Activated CD8-positive, alpha-beta memory T cell treated with anti-CD3 and anti-CD28 coated beads for 48 hours (primary cell): Measurements from ENCODE around the gene RPA3.

Experiments
- DNase-seq, 3 experiments: peaks; one replicate each; pipeline ENCODE4 v3.0.0-alpha.2; 2020; ENCODE audit warnings: low read depth in 2 of 3, low spot score in 2 of 3

RPA3 gene

GRCh38 chr7:7732621-7733281, 14.3 kb upstream of the RPA3 start:
- DNase-seq = no peak

- no peak for DNase-seq
Measured at GRCh38 chr7:7731732-7732131, 13.3 kb upstream of the RPA3 start.

DNA sequence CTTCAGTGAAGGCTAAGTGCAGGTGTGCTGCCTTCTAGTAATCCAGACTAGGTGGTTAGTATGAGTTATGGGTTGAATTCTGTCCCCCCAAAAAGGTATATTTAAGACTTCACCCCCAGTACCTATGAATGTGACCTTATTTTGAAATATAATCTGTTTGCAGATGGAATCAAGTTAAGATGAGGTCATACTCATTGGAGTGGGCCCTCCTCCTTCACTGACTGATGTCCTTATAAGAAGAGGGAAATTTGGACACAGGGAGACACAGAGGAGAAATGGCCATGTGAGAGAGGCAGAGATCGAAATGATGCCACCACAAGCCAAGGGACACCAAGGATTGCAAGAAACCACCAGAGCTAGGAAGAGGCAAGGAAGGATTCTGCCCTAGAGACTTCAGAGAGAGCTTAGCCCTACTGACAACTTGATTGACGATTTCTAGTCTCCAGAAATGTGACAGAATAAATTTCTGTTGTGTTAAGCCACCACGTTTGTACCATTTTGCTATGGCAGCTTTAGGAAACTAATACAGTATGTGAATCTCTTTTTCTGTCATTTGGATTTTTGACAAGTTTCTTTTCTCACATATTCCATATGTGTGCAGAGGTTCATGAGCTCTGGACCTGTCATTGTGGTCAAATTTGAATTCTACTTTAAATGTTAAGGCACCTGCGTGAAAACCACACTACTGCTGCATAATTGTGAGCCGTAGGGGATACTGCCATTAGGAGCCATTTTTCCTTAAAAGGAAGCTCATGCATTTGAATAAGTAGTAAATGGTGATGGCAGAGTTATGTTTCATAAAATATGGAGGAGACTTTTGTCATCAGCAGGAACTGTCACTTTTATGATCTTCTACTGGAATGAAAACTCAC, 2.6 kb upstream of the RPA3 start:
- no peak for DNase-seq

GRCh38 chr7:7720193-7720592, 1.8 kb upstream of the RPA3 start:
- no peak for DNase-seq

GRCh38 chr7:7719236-7719635, 829 bp upstream of the RPA3 start:
- peak in 1 of 3 experiments; percentile 3 for DNase-seq

DNA sequence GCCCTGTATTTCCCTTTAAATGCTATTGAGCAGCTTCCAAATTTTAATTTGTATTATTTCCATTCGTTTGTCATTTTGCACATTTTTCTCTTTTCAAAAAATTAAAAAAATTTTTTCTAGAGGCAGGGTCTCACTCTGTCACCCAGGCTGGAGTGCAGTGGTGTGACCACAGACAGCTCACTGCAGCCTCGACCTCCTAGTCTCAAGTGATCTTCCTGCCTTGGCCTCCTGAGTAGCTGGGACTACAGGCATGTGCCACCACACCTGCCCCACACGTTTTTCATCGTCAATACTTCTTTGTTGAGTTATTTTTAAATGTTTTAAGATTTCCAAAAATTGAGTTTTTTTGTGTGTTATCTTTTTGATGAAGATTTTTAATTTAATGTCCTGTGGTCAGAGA, 4.7 kb downstream of the RPA3 start:
- DNase-seq = no peak

DNA sequence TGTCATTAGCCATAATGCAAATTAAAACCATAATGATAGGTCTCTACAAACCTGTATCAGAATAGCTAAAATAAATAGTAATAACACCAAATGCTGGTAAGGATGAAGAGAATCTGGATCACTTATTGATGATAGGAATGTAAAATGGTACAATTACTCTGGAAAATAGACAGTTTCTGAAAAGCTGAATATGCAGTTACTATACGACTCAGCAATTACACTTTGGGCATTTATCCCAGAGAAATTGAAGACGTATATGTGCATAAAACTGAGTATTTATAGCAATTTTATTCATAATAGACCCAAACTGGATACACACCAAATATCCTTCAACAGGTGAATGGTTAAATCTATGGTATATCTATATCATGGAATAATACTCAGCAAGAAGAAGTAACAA, 7.9 kb downstream of the RPA3 start:
- no peak for DNase-seq

- DNase-seq = no peak
Measured at GRCh38 chr7:7709291-7709690, 9.1 kb downstream of the RPA3 start.

DNA sequence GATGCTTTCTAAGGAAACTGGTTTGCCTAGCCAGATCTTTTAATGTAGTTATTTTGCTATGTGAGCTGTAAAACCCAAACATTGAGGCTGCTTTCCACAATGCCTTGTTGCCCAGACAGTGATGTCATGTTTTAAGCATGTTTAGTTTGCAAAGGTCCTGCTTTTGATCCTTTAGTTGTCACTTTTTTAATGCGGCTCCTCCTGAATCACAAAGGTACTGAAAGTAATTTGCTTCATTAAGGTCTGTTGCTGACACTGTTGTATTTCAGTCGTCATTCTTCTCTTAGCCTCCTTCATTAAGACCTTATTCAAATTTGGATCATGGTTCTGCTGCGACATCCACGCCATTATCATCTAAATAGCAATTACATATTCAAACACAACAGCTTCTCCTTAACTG, 10.6 kb downstream of the RPA3 start:
- no peak for DNase-seq

GRCh38 chr7:7707246-7707645, 11.2 kb downstream of the RPA3 start:
- no peak for DNase-seq

GRCh38 chr7:7706556-7707172, 11.7 kb downstream of the RPA3 start:
- DNase-seq = no peak

- no peak for DNase-seq
Measured at GRCh38 chr7:7706101-7706511, 12.3 kb downstream of the RPA3 start.

GRCh38 chr7:7705318-7705717, 13.1 kb downstream of the RPA3 start:
- DNase-seq = no peak

- DNase-seq = no peak
Measured at GRCh38 chr7:7704867-7705266, 13.5 kb downstream of the RPA3 start.

DNA sequence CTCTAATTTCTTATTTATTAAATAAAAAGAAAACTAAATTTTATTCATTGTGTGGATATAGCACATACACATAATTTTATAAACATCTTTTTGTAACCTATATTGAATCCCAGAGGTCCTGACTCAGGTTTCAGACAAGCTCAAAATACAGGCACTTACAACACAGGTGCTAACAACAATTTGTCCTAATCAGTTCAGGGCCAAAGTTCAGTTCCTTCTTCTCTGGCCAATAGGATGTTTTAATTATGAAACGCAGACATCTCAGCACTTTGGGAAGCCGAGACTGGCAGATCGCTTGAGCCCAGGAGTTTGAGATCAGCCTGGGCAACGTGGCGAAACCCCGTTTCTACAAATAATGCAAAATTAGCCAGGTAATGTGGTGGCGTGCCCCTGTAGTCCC, 15.0 kb downstream of the RPA3 start:
- no peak for DNase-seq

DNA sequence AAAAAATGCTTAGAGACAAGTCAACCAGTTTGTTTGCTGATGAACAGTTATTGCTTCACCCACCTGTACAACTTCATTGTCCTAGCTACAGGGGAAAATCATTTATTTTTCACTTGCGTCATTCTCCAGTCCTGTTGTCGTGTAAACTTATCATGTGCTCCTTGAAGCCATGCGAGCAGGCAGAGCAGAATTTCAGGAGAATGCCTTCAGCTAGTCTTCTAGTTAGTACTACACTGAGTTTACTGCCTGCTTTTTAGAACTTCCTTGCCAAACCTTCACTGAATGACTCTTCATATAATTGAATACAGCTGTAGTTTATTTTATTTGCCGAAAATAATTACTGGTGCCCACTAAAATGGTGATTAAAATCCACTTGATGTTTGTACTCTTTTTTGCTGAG, 15.6 kb downstream of the RPA3 start:
- DNase-seq = no peak

DNA sequence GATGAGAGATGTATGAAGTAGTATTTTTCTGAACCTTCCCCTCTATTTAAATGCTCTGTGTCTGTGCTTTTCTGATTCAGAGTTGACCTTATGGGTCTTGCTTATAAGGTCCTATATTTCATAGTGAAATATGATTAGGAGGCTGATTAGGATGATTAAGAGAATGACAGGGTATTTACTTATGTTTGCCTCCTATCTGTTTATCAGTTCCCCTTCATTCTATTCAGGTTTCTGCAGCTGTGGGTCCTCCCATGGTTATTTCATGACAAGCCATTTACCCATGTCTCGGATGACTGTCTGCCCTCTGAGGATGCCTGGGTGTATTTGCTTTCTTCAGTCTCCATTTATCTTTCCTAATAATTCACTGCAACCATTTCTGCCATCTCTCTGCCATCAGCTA, 16.9 kb downstream of the RPA3 start:
- DNase-seq = no peak

DNA sequence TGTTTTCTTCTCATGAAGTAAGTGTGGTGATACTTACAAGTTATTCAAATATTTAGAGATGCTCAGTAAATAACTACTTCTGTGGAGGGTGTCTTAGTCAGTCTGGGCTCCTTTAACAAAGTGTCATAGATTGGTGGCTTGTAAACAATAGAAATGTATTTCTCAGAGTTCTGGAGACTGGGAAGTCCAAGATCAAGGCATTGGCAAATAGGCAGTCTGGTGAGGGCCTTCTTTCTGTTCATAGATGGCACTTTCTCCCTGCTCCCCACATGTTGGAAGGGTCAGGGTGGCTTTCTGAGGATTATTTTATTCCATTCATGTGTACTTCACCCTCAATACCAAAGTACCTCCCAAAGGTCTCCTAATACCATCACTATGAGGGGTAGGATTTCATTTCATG, 18.4 kb downstream of the RPA3 start:
- no peak for DNase-seq

DNA sequence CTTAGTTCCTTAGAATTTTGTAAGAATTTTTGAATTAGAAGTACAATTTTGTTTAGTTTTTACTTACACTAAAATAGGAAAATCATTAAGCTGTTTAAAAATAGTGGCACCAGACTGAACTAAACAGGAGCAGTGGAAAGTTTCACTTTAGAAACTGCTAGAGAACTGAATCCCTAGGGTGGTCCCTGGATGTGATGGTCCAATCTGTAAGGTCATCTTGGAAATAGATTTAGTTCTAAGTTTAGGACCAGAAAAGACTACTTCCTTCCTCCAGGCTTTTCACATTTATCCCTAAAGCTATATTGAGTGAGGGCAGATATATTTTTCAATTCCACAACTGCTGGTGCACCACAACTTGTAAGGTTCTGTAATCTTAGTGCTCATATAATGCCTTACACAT, 19.0 kb downstream of the RPA3 start:
- DNase-seq = no peak

- DNase-seq = no peak
Measured at GRCh38 chr7:7698930-7699329, 19.5 kb downstream of the RPA3 start.

GRCh38 chr7:7696458-7697119, 21.8 kb downstream of the RPA3 start:
- DNase-seq = no peak
